ENCODE measurements around the gene ACLY. TPM values are rescaled to one million over a fixed set of nuclear protein-coding genes. Genes with fewer than 3 reads are reported as not detected.

The ACLY gene
- total and polyA plus RNA-seq, 10 of the 15 experiments (the other 5 are each of a cell fraction or from before 2014, with no cell fraction given): 32.6 to 224 (median 114) TPM

DNA sequence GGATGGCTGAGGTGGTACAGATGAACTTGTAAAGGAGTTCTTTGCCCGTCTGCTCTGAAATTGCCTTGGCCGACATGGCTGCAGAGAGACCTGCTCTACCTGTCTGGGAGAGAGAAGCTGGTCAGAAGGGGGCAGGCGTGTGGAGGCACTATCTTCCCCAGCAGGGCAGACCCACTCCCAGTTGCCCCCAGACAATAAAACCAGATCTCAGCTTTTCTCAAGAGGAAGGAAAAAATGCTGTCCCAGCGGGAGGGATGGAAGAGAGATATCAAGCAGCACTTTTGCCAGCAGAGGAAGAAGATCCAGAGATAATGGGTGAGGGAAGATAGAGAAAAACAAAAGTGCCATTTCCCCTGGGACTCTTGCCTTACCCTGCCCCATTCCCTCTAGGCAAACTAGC lies 5.0 kb downstream of the ACLY start:
- Histone ChIP-seq H3K27me3 (replicated peaks in 1 of 2; ENCODE audit: control insufficient read depth in 2 of 2, insufficient read depth in 2 of 2, low read length in 1 of 2) (no peaks in the 10 kb centered on the region), H3K36me3 (ENCODE audit: control insufficient read depth in 2 of 2, insufficient read depth in 2 of 2, low read length in 1 of 2) (peaks cover 28 to 31% of the 10 kb centered on the region in 2 experiments), H3K27ac (ENCODE audit: control insufficient read depth, insufficient read depth) (no peak overlapping the region), H4K20me1 (ENCODE audit: control insufficient read depth, insufficient read depth) (peaks cover 9% of the 10 kb centered on the region; the same call in 1 of the 2 replicates), H3K4me1 (ENCODE audit: control insufficient read depth, insufficient read depth, low read length) (peaks cover 14% of the 10 kb centered on the region), H3K4me3 (no peak overlapping the region; the same call in 1 of the 2 replicates), H3K4me2 (ENCODE audit: control insufficient read depth, insufficient read depth) (no peak overlapping the region), H2AFZ (ENCODE audit: control insufficient read depth, low read depth, low read length) (no peak overlapping the region), H3K9ac (ENCODE audit: control insufficient read depth, insufficient read depth, low read length) (no peak overlapping the region), H3K79me2 (ENCODE audit: control insufficient read depth, insufficient read depth, low read length) (peaks cover 58% of the 10 kb centered on the region), H3K9me3 (replicated peaks; ENCODE audit: control insufficient read depth, insufficient read depth, low read length) (no peaks in the 10 kb centered on the region)
- in situ Hi-C loops (cut with MboI) (no loop called here), intact Hi-C loops (cut with micrococcal nuclease; ENCODE audit: unreplicated experiment) (no loop called here)
- CTCF ChIA-PET: interaction anchor here (1.2 kb wide), 1 partner anchor 9 kb away, joined by 3 read pairs; no protein-coding TSS in a partner anchor
- WGBS (ENCODE audit: insufficient coverage, insufficient replicate concordance, low lambda C conversion rate, missing lambda C conversion rate): 69% methylated on average over 4 of the region's 4 CpGs
- BruUV-seq (replicated peaks): no TSS peak
- FAIRE-seq (no peak), ATAC-seq (no peak), DNase-seq (ENCODE audit: low read depth, low spot score) (no peak)
- SMC1A ChIA-PET (ENCODE audit: uncharacterized antibody, unreplicated experiment): interaction anchor here (2.9 kb wide), 1 partner anchor 18 kb away, joined by 9 read pairs; no protein-coding TSS in a partner anchor
- POLR2A ChIA-PET: interaction anchor here (1.2 to 1.7 kb wide), 2 partner anchors 17 to 104 kb away, joined by 3 to 4 read pairs; partner anchors contain the start of genes DNAJC7 and ODAD4
- RAD21 ChIA-PET (ENCODE audit: unreplicated experiment): no interaction called here
- TF ChIP-seq PBX3 (IDR thresholded peaks at IDR 0.05; ENCODE audit: insufficient replicate concordance, low read depth, low read length) (no peak), SRF (IDR thresholded peaks at IDR 0.05; ENCODE audit: low read depth in 2 of 2, low read length in 2 of 2) (no peak), ZSCAN29 (IDR thresholded peaks at IDR 0.05) (no peak), STAT1 (conservative IDR thresholded peaks at IDR 0.05) (no peak), NR2C2 (IDR thresholded peaks at IDR 0.05; ENCODE audit: borderline replicate concordance, control insufficient read depth, insufficient read length, low read depth) (no peak), RB1 (IDR thresholded peaks at IDR 0.05; ENCODE audit: borderline replicate concordance) (no peak), HCFC1 (IDR thresholded peaks at IDR 0.05; ENCODE audit: low read length) (no peak), ATF7 (IDR thresholded peaks at IDR 0.05; ENCODE audit: low read depth) (no peak), BCL3 (IDR thresholded peaks at IDR 0.05; ENCODE audit: borderline replicate concordance, insufficient read depth, low read depth, low read length, poor library complexity, severe bottlenecking) (no peak), NFYA (IDR thresholded peaks at IDR 0.05; ENCODE audit: borderline replicate concordance, low read depth, low read length) (no peak), GATAD2B (conservative IDR thresholded peaks at IDR 0.05; ENCODE audit: low read depth) (no peak), FOS (IDR thresholded peaks at IDR 0.05; ENCODE audit: borderline replicate concordance, extremely low read depth, insufficient read length) (no peak), SMC3 (IDR thresholded peaks at IDR 0.05; ENCODE audit: borderline replicate concordance, low read length) (no peak), E4F1 (IDR thresholded peaks at IDR 0.05; ENCODE audit: borderline replicate concordance, partially characterized antibody) (no peak)
- TF ChIP-seq, protein P1, sequence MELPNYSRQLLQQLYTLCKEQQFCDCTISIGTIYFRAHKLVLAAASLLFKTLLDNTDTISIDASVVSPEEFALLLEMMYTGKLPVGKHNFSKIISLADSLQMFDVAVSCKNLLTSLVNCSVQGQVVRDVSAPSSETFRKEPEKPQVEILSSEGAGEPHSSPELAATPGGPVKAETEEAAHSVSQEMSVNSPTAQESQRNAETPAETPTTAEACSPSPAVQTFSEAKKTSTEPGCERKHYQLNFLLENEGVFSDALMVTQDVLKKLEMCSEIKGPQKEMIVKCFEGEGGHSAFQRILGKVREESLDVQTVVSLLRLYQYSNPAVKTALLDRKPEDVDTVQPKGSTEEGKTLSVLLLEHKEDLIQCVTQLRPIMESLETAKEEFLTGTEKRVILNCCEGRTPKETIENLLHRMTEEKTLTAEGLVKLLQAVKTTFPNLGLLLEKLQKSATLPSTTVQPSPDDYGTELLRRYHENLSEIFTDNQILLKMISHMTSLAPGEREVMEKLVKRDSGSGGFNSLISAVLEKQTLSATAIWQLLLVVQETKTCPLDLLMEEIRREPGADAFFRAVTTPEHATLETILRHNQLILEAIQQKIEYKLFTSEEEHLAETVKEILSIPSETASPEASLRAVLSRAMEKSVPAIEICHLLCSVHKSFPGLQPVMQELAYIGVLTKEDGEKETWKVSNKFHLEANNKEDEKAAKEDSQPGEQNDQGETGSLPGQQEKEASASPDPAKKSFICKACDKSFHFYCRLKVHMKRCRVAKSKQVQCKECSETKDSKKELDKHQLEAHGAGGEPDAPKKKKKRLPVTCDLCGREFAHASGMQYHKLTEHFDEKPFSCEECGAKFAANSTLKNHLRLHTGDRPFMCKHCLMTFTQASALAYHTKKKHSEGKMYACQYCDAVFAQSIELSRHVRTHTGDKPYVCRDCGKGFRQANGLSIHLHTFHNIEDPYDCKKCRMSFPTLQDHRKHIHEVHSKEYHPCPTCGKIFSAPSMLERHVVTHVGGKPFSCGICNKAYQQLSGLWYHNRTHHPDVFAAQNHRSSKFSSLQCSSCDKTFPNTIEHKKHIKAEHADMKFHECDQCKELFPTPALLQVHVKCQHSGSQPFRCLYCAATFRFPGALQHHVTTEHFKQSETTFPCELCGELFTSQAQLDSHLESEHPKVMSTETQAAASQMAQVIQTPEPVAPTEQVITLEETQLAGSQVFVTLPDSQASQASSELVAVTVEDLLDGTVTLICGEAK (IDR thresholded peaks at IDR 0.05; ENCODE audit: borderline replicate concordance): no peak

Data from GM12878 (cell line).